Adipocyte (in vitro differentiated cells): ENCODE results near the gene SMAD3.
"Not testable (repeated sequence)": the region's sequence is repeated elsewhere in the genome, so short reads cannot be mapped to it uniquely, and the experiment has no call there.

Experiments
- DNase-seq: peaks from one replicate; pipeline ENCODE4 v3.0.0-alpha.2; 2015; ENCODE audit warnings: low read depth
- H3K27me3 ChIP-seq: replicated peaks from 2 replicates; pipeline ENCODE4 v1.7.0; 2013; ENCODE audit warnings: mild to moderate bottlenecking, low read length, moderate library complexity; ENCODE audit not compliant: control insufficient read depth, insufficient read depth
- H3K36me3 ChIP-seq: 2 replicates; pipeline ENCODE4 v1.7.0; 2013; ENCODE audit warnings: low read length, mild to moderate bottlenecking, moderate library complexity; ENCODE audit not compliant: control insufficient read depth, insufficient read depth, severe bottlenecking
- H3K4me1 ChIP-seq: 2 replicates; pipeline ENCODE4 v1.7.0; 2013; ENCODE audit warnings: mild to moderate bottlenecking, low read length, moderate library complexity; ENCODE audit not compliant: control insufficient read depth, insufficient read depth
- H3K4me3 ChIP-seq: 2 replicates; pipeline ENCODE4 v1.7.0; 2013; ENCODE audit warnings: mild to moderate bottlenecking, low read length, moderate library complexity
- H3K9ac ChIP-seq: 2 replicates; pipeline ENCODE4 v1.7.0; 2013; ENCODE audit warnings: mild to moderate bottlenecking, low read length, moderate library complexity
- H3K9me3 ChIP-seq: 2 replicates; pipeline ENCODE4 v1.7.0; 2013; ENCODE audit warnings: mild to moderate bottlenecking, low read length, moderate library complexity; ENCODE audit not compliant: control insufficient read depth

The SMAD3 gene

DNA sequence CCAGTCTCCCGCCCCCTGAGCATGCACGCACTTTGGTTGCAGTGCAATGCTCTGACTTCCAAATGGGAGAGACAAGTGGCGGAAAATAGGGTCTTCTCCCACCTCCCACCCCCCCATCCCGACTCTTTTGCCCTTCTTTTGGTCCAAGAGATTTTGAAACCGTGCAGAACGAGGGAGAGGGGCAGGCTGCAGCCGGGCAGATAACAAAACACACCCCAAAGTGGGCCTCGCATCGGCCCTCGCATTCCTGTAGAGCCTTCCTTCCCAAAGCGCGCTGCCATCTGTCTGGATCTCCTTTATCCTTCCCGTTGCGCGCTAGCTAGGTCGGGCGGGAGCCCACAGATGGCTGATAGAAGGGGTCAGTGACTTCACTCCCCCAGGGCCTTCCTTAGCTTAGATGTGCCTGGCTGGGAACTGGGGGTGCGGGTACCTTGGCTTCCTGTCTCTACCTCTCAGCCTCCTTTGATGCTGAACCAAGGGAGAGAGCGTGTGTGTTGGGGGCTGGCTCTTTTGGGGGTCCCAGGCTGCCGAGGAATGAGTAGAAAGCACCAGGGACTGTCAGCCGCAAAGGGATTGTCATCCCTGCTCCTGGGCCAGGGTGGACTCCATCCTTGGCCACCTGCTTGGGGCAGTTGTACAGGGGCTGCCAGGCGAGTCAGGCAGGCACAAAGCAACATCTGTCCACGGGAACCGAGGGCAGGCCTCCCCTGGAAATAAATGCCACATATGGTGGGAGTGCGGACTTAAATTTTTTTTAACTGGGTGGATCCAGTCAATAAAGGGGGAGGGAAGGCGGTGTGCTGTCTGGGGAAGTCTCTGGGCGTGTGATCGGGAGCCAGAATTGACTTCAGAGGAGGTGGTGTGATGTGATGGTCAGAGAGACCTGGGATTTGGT is 1.8 kb downstream of the SMAD3 start:
- H3K9me3 ChIP-seq, result no peaks in the 10 kb centered on the region
- peak overlapping the region; percentile 93 for H3K4me3 ChIP-seq
- H3K4me1 ChIP-seq, result peaks cover 40% of the 10 kb centered on the region
- peak overlapping the region; percentile 94 for H3K9ac ChIP-seq
- peak; percentile 59 for DNase-seq
- no peaks in the 10 kb centered on the region for H3K27me3 ChIP-seq
- peaks cover 11% of the 10 kb centered on the region for H3K36me3 ChIP-seq

DNA sequence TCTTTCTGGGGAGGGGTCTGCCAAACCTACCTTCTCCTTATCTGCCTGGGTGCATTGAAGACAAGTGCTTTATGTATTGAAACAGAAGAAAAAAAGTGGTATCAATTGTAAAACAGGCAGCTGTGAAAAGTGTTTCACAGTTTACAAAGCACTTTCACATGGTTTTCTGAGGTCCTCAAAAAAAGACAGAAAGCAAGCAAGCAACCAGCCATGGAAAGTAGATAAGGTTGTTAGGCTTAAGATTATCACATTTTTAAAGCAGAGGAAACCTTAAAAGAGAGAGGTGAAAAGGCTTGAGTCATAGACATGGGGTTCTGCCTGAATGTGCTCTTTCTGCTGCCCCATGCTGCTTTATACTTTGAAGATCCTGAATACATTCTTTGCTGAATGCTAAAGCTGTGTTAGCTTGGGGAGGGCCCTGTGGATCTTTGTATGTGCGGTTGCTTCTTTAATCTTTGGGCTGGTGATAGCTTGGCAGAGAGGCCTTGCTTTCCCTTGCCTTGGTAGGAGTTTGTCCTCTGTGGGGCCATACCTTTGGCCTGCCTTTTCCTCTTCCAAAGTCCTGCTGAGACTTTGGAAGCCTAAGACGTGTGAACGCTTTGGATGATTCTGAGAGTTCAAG is 2.6 kb downstream of the SMAD3 start:
- no peak for DNase-seq
- peak overlapping the region; percentile 93 for H3K4me3 ChIP-seq
- H3K4me1 ChIP-seq, result peaks cover 40% of the 10 kb centered on the region
- peak overlapping the region; percentile 94 for H3K9ac ChIP-seq
- H3K27me3 ChIP-seq, result no peaks in the 10 kb centered on the region
- H3K36me3 ChIP-seq, result peaks cover 15% of the 10 kb centered on the region
- no peaks in the 10 kb centered on the region for H3K9me3 ChIP-seq

- Histone ChIP-seq H3K36me3 (peaks cover 15% of the 10 kb centered on the region), H3K9me3 (no peaks in the 10 kb centered on the region), H3K9ac (peak overlapping the region; percentile 94), H3K4me1 (peaks cover 36% of the 10 kb centered on the region), H3K4me3 (peak overlapping the region; percentile 93), H3K27me3 (no peaks in the 10 kb centered on the region)
- DNase-seq, result peak; percentile 39
Observed at GRCh38 chr15:67068710-67069400, 3.5 kb downstream of the SMAD3 start.

GRCh38 chr15:67070150-67070549 is 4.7 kb downstream of the SMAD3 start:
- H3K9ac ChIP-seq, result no peak overlapping the region
- peaks cover 37% of the 10 kb centered on the region for H3K4me1 ChIP-seq
- no peak overlapping the region for H3K4me3 ChIP-seq
- peaks cover 15% of the 10 kb centered on the region for H3K36me3 ChIP-seq
- H3K9me3 ChIP-seq, result no peaks in the 10 kb centered on the region
- H3K27me3 ChIP-seq, result no peaks in the 10 kb centered on the region
- DNase-seq, result no peak

- no peaks in the 10 kb centered on the region for H3K9me3 ChIP-seq
- no peak for DNase-seq
- H3K4me3 ChIP-seq, result no peak overlapping the region
- H3K27me3 ChIP-seq, result no peaks in the 10 kb centered on the region
- no peak overlapping the region for H3K9ac ChIP-seq
- H3K4me1 ChIP-seq, result peaks cover 46% of the 10 kb centered on the region
- H3K36me3 ChIP-seq, result peaks cover 15% of the 10 kb centered on the region
Observed at GRCh38 chr15:67070892-67071664, 5.7 kb downstream of the SMAD3 start.

- Histone ChIP-seq H3K27me3 (no peaks in the 10 kb centered on the region), H3K9ac (no peak overlapping the region), H3K36me3 (peaks cover 15% of the 10 kb centered on the region), H3K9me3 (no peaks in the 10 kb centered on the region), H3K4me1 (peaks cover 55% of the 10 kb centered on the region), H3K4me3 (no peak overlapping the region)
- DNase-seq, result no peak
Observed at GRCh38 chr15:67072442-67072841, 7.0 kb downstream of the SMAD3 start.

GRCh38 chr15:67072958-67073357 is 7.6 kb downstream of the SMAD3 start:
- peaks cover 15% of the 10 kb centered on the region for H3K36me3 ChIP-seq
- H3K4me1 ChIP-seq, result peaks cover 55% of the 10 kb centered on the region
- no peak for DNase-seq
- H3K9me3 ChIP-seq, result no peaks in the 10 kb centered on the region
- no peak overlapping the region for H3K9ac ChIP-seq
- no peaks in the 10 kb centered on the region for H3K27me3 ChIP-seq
- H3K4me3 ChIP-seq, result no peak overlapping the region

- Histone ChIP-seq H3K36me3 (peaks cover 15% of the 10 kb centered on the region), H3K9me3 (no peaks in the 10 kb centered on the region), H3K4me3 (peak overlapping the region; percentile 44), H3K9ac (peak overlapping the region; percentile 46), H3K4me1 (peaks cover 49% of the 10 kb centered on the region), H3K27me3 (no peaks in the 10 kb centered on the region)
- peak; percentile 55 for DNase-seq
Observed at GRCh38 chr15:67074886-67075229, 9.5 kb downstream of the SMAD3 start.

GRCh38 chr15:67075555-67076135 is 10.2 kb downstream of the SMAD3 start:
- H3K36me3 ChIP-seq, result peaks cover 15% of the 10 kb centered on the region
- H3K27me3 ChIP-seq, H3K4me3 ChIP-seq, DNase-seq, H3K9me3 ChIP-seq: not testable (repeated sequence)
- H3K9ac ChIP-seq, result peak overlapping the region; percentile 46
- H3K4me1 ChIP-seq, result peaks cover 56% of the 10 kb centered on the region

DNA sequence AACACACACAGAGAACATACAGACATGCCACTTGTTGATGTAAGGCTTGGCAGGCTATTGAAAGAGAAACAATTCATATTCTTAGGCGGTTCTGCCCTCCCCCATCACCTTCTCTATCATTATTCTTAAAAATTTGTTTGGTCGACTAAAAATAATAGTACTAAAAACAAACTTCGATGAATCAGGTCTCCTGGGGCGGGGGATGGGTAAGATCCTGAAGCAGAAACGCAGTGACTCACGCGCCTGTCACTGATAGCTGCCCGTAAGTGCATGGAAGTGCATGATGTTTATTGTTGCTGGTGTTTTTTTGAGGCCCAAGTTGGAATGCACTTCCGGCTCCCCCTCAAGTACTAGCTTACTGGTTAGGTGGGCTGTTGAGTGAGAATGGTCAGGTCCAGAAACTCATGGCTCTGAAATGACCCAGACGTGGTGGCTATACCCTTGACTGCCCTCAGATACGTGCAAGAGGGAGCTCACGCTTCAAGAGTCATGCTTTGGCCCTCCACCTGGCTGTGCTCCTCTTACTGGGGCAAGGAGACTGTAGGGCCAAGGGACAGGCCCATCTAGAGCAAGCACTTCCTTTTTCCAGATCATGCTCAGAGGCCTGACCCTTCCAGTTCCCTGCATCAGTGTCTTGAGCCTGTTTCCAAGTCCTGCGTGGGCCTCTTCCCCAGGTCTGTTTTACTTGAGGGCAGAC is 10.9 kb downstream of the SMAD3 start:
- H3K9me3 ChIP-seq, result no peaks in the 10 kb centered on the region
- peaks cover 63% of the 10 kb centered on the region for H3K4me1 ChIP-seq
- no peak overlapping the region for H3K9ac ChIP-seq
- no peak for DNase-seq
- no peak overlapping the region for H3K4me3 ChIP-seq
- no peaks in the 10 kb centered on the region for H3K27me3 ChIP-seq
- peaks cover 9% of the 10 kb centered on the region for H3K36me3 ChIP-seq
